WTC11 (cell line): ENCODE results near the gene PHB1. TPM values are rescaled to one million over a fixed set of nuclear protein-coding genes. Genes with fewer than 3 reads are reported as not detected.

Source experiments
- ATAC-seq: fragments of 200-7000 bp; cut with Tn5 transposase; 2 replicates; pipeline ENCODE4 v1.10.0; 2021; ENCODE audit warnings: mild to moderate bottlenecking, moderate library complexity
- CTCF ChIA-PET: fragments of 300-600 bp; sonication (Branson Sonifier 250); formaldehyde crosslinking; loops from one replicate; lab custom pipeline; 2021; ENCODE audit warnings: antibody characterized with exemption; lab: Charles Lee
- POLR2A ChIA-PET: fragments of 350-600 bp; sonication (Branson Sonifier 250); formaldehyde crosslinking; loops from one replicate; lab custom pipeline; 2021; ENCODE audit warnings: antibody characterized with exemption; lab: Charles Lee
- DNase-seq: peaks from one replicate; pipeline ENCODE4 v3.0.0; 2021; ENCODE audit warnings: low spot score
- H3K27ac Mint-ChIP-seq: 2 replicates; pipeline ENCODE4 v1.8.0; 2021; ENCODE audit warnings: mixed read lengths
- H3K27me3 Mint-ChIP-seq: 2 replicates; pipeline ENCODE4 v1.8.0; 2021; ENCODE audit warnings: low read depth, mild to moderate bottlenecking, moderate library complexity, mixed read lengths
- H3K36me3 Mint-ChIP-seq: 2 replicates; pipeline ENCODE4 v1.8.0; 2021; ENCODE audit warnings: mixed read lengths
- H3K4me1 Mint-ChIP-seq: 2 replicates; pipeline ENCODE4 v1.8.0; 2022; ENCODE audit warnings: mixed read lengths
- H3K4me3 Mint-ChIP-seq: 2 replicates; pipeline ENCODE4 v1.8.0; 2021; ENCODE audit warnings: mild to moderate bottlenecking, moderate library complexity, mixed read lengths
- H3K9me3 Mint-ChIP-seq: 2 replicates; pipeline ENCODE4 v1.8.0; 2021; ENCODE audit warnings: mixed read lengths
- ATF1 ChIP-seq: sonication (generic); formaldehyde crosslinking; IDR thresholded peaks from 2 replicates; pipeline ENCODE4 v1.8.1; 2023; ENCODE audit warnings: mild to moderate bottlenecking, moderate library complexity, missing genetic modification reagents
- EMX1 ChIP-seq: fragments of 250-450 bp; sonication (Bioruptor Pico); IDR thresholded peaks from 2 replicates; pipeline ENCODE4 v1.8.0; 2021; ENCODE audit warnings: mild to moderate bottlenecking
- ETV6 ChIP-seq: sonication (generic); formaldehyde crosslinking; IDR thresholded peaks from 2 replicates; pipeline ENCODE4 v1.8.1; 2022; ENCODE audit warnings: mild to moderate bottlenecking, missing genetic modification reagents
- MXD4 ChIP-seq: fragments of 250-450 bp; sonication (Bioruptor Pico); IDR thresholded peaks from 2 replicates; pipeline ENCODE4 v1.8.0; 2021; ENCODE audit warnings: mild to moderate bottlenecking, moderate library complexity, borderline replicate concordance
- PRRX2 ChIP-seq: fragments of 250-450 bp; sonication (Bioruptor Pico); IDR thresholded peaks from 2 replicates; pipeline ENCODE4 v1.8.0; 2021; ENCODE audit warnings: mild to moderate bottlenecking
- RELA ChIP-seq: sonication (generic); formaldehyde crosslinking; IDR thresholded peaks from 2 replicates; pipeline ENCODE4 v1.8.1; 2022; ENCODE audit warnings: missing genetic modification reagents, mild to moderate bottlenecking, borderline replicate concordance
- SMAD3 ChIP-seq: sonication (generic); formaldehyde crosslinking; IDR thresholded peaks from 2 replicates; pipeline ENCODE4 v1.8.0; 2022; ENCODE audit warnings: missing genetic modification reagents, mild to moderate bottlenecking, borderline replicate concordance
- SMAD4 ChIP-seq: sonication (generic); formaldehyde crosslinking; IDR thresholded peaks from 2 replicates; pipeline ENCODE4 v1.8.0; 2022; ENCODE audit warnings: mild to moderate bottlenecking, missing genetic modification reagents
- TEAD4 ChIP-seq: sonication (generic); formaldehyde crosslinking; IDR thresholded peaks from 2 replicates; pipeline ENCODE4 v1.8.0; 2022; ENCODE audit warnings: mild to moderate bottlenecking, missing genetic modification reagents
- ZBTB21 ChIP-seq: sonication (generic); formaldehyde crosslinking; IDR thresholded peaks from 2 replicates; pipeline ENCODE4 v1.8.1; 2023; ENCODE audit warnings: mild to moderate bottlenecking, missing genetic modification reagents, borderline replicate concordance
- ZNF121 ChIP-seq: sonication (generic); formaldehyde crosslinking; IDR thresholded peaks from 2 replicates; pipeline ENCODE4 v1.8.0; 2023; ENCODE audit warnings: missing genetic modification reagents
- ZNF138 ChIP-seq: sonication (generic); formaldehyde crosslinking; conservative IDR thresholded peaks from 2 replicates; pipeline ENCODE4 v1.8.1; 2022; ENCODE audit warnings: mild to moderate bottlenecking, moderate library complexity, missing genetic modification reagents
- ZNF423 ChIP-seq: fragments of 250-450 bp; sonication (Bioruptor Pico); IDR thresholded peaks from 2 replicates; pipeline ENCODE4 v2.1.2; 2022; ENCODE audit warnings: mild to moderate bottlenecking, moderate library complexity
- total RNA-seq: library from RNA; stranded (reverse); gene quantifications from 3 replicates; pipeline ENCODE4 v1.2.3, GENCODE V29; 2021
- TF ChIP-seq, protein P1 (sequence below): sonication (generic); formaldehyde crosslinking; IDR thresholded peaks from 2 replicates; pipeline ENCODE4 v1.8.0; 2023; ENCODE audit warnings: missing genetic modification reagents, mild to moderate bottlenecking, borderline replicate concordance
- TF ChIP-seq, protein P2 (sequence below): sonication (generic); formaldehyde crosslinking; IDR thresholded peaks from 2 replicates; pipeline ENCODE4 v1.8.1; 2023; ENCODE audit warnings: mild to moderate bottlenecking, missing genetic modification reagents, moderate library complexity
- TF ChIP-seq, protein P3 (sequence below): fragments of 250-450 bp; sonication (Bioruptor Pico); IDR thresholded peaks from 2 replicates; pipeline ENCODE4 v1.9.0; 2021; ENCODE audit warnings: moderate library complexity, mild to moderate bottlenecking, inconsistent platforms, borderline replicate concordance
- TF ChIP-seq, protein P4 (sequence below): fragments of 200-600 bp; IDR thresholded peaks from 2 replicates; pipeline ENCODE4 v1.8.0; 2022; ENCODE audit warnings: antibody characterized with exemption
- TF ChIP-seq, protein P5 (sequence below): sonication (generic); formaldehyde crosslinking; IDR thresholded peaks from 2 replicates; pipeline ENCODE4 v1.8.1; 2023; ENCODE audit warnings: mild to moderate bottlenecking, missing genetic modification reagents

Gene PHB1
- total RNA-seq, 1 experiment from 2014 or later = 375 TPM

DNA sequence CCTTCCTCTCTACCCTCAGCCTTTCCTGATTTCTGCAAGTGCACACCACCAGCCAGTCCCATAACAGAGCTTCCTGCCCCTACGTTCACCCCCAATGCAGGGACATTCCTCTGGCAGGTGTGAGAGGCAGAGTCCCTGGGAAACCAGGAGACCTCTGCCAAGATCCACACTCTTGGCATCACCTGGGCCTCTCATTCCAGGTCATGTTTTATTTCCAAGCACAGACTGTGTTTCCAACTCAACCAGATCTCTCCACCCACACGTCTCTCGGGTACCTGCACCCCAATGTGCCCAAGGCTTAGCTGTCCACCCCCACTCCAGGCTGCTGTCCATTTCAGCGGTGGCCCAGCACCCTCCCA lies 21.0 kb upstream of the PHB1 start (continued):
- TF ChIP-seq, protein P1, sequence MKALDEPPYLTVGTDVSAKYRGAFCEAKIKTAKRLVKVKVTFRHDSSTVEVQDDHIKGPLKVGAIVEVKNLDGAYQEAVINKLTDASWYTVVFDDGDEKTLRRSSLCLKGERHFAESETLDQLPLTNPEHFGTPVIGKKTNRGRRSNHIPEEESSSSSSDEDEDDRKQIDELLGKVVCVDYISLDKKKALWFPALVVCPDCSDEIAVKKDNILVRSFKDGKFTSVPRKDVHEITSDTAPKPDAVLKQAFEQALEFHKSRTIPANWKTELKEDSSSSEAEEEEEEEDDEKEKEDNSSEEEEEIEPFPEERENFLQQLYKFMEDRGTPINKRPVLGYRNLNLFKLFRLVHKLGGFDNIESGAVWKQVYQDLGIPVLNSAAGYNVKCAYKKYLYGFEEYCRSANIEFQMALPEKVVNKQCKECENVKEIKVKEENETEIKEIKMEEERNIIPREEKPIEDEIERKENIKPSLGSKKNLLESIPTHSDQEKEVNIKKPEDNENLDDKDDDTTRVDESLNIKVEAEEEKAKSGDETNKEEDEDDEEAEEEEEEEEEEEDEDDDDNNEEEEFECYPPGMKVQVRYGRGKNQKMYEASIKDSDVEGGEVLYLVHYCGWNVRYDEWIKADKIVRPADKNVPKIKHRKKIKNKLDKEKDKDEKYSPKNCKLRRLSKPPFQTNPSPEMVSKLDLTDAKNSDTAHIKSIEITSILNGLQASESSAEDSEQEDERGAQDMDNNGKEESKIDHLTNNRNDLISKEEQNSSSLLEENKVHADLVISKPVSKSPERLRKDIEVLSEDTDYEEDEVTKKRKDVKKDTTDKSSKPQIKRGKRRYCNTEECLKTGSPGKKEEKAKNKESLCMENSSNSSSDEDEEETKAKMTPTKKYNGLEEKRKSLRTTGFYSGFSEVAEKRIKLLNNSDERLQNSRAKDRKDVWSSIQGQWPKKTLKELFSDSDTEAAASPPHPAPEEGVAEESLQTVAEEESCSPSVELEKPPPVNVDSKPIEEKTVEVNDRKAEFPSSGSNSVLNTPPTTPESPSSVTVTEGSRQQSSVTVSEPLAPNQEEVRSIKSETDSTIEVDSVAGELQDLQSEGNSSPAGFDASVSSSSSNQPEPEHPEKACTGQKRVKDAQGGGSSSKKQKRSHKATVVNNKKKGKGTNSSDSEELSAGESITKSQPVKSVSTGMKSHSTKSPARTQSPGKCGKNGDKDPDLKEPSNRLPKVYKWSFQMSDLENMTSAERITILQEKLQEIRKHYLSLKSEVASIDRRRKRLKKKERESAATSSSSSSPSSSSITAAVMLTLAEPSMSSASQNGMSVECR (CRISPR knock-in tag) = no peak
- TF ChIP-seq, protein P2, sequence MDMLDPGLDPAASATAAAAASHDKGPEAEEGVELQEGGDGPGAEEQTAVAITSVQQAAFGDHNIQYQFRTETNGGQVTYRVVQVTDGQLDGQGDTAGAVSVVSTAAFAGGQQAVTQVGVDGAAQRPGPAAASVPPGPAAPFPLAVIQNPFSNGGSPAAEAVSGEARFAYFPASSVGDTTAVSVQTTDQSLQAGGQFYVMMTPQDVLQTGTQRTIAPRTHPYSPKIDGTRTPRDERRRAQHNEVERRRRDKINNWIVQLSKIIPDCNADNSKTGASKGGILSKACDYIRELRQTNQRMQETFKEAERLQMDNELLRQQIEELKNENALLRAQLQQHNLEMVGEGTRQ (CRISPR knock-in tag) = no peak
- TF ChIP-seq, protein P3, sequence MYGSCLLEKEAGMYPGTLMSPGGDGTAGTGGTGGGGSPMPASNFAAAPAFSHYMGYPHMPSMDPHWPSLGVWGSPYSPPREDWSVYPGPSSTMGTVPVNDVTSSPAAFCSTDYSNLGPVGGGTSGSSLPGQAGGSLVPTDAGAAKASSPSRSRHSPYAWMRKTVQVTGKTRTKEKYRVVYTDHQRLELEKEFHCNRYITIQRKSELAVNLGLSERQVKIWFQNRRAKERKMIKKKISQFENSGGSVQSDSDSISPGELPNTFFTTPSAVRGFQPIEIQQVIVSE (CRISPR knock-in tag) = no peak
- TF ChIP-seq EMX1 (no peak), ATF1 (CRISPR knock-in tag) (no peak)

DNA sequence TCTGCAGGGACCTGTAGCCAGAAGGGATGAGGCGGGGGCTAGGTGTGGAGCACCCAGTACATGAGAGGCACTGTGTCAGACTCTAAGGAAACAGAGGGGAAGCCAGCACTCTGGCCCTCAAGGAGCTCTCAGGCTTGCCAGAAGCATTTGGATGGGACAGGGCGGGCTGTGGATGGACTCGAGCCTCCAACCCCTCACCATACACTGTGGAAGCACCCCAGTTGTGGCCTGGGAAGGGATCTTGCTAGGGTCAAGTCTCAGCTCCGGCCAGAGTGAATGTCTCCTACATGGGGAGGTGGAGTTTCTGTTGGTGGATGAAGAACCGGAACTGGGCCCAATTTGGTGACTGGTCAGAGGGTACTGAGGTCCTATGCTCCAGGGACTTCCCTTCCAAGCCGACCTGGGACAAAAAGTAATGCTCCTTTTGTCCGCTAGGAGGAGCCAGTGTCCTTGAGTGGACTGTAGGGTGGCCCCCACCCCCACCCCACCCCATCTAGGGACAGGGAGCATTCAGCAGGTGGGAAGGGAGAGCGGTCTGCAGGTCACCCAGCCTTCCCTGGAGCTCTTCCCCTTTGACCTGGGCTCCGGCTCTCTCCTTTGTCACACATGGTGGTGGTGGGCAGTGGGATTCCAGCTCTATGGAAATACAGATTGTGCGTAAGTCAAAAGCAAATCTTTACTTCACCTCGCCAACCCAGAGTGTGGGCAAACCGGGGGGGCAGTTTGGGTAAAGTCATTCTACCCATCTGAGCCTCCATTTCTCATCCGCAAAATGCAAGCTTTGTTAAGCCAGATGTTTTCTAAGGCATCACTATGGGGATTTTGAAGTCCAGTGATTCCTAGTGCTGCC lies 20.4 kb upstream of the PHB1 start:
- ATAC-seq (peak; percentile 70), DNase-seq (peak; percentile 87)
- H3K27me3 Mint-ChIP-seq = peaks cover 21% of the 10 kb centered on the region
- no peak for TF ChIP-seq SMAD4
- TF ChIP-seq, protein P4, sequence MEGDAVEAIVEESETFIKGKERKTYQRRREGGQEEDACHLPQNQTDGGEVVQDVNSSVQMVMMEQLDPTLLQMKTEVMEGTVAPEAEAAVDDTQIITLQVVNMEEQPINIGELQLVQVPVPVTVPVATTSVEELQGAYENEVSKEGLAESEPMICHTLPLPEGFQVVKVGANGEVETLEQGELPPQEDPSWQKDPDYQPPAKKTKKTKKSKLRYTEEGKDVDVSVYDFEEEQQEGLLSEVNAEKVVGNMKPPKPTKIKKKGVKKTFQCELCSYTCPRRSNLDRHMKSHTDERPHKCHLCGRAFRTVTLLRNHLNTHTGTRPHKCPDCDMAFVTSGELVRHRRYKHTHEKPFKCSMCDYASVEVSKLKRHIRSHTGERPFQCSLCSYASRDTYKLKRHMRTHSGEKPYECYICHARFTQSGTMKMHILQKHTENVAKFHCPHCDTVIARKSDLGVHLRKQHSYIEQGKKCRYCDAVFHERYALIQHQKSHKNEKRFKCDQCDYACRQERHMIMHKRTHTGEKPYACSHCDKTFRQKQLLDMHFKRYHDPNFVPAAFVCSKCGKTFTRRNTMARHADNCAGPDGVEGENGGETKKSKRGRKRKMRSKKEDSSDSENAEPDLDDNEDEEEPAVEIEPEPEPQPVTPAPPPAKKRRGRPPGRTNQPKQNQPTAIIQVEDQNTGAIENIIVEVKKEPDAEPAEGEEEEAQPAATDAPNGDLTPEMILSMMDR = peak; percentile 96
- peaks cover 26% of the 10 kb centered on the region for H3K4me1 Mint-ChIP-seq
- no peaks in the 10 kb centered on the region for H3K36me3 Mint-ChIP-seq
- H3K4me3 Mint-ChIP-seq = no peak overlapping the region
- ChIA-PET CTCF (interaction anchor here (0.5 to 7.5 kb wide), 29 partner anchors 9 to 526 kb away, joined by 3 to 106 read pairs (median 7); partner anchors contain the start of genes NGFR, PHB1 and UBE2Z), POLR2A (interaction anchor here (0.6 kb wide), 1 partner anchor 14 kb away, joined by 4 read pairs; no protein-coding TSS in a partner anchor)
- H3K9me3 Mint-ChIP-seq = peaks cover 4% of the 10 kb centered on the region; the same call in 1 of the 2 replicates
- no peak overlapping the region for H3K27ac Mint-ChIP-seq

DNA sequence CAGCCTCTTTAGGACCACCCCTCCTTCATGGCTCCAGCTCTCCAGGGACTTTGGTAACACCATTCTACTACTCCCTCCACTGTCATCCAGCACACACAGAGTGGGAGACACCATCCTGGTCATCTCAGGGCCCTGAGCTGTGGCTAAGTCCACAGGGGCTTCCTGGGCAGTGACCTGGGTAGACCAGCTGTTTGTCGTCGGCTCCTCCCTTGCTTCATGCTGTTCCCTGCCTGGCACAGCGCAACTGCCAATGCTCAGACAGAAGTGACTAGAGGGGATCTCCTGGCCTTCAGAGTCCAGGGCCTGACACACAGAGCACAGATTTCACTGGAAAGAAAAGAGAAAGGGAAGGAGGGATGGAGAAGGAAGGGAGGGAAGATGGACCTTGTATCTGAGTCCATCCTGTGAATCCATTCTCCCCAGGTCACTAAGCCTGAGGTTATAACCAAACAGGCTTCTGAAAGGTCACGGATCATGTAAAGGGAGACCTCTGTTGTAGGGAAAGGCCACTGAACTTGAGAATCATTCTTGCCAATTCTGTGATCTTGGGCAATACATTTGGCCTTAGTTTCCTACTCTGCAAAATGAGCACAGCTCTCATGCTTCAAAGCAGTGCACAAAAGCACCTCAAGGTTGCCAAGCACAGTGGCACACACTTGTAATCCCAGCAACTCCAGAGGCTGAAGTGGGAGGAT lies 18.5 kb upstream of the PHB1 start:
- POLR2A ChIA-PET = interaction anchor here (0.6 kb wide), 1 partner anchor 115 kb away, joined by 4 read pairs; no protein-coding TSS in a partner anchor
- ATAC-seq (no peak), DNase-seq (no peak)
- no peak overlapping the region for H3K4me3 Mint-ChIP-seq
- CTCF ChIA-PET = interaction anchor here (0.5 to 7.5 kb wide), 5 partner anchors 22 to 123 kb away, joined by 3 to 106 read pairs (median 18); partner anchors contain the start of gene NGFR
- H3K36me3 Mint-ChIP-seq = no peaks in the 10 kb centered on the region
- peaks cover 4% of the 10 kb centered on the region; the same call in 1 of the 2 replicates for H3K9me3 Mint-ChIP-seq
- no peak overlapping the region for H3K27ac Mint-ChIP-seq
- peaks cover 12% of the 10 kb centered on the region for H3K4me1 Mint-ChIP-seq
- peaks cover 11% of the 10 kb centered on the region for H3K27me3 Mint-ChIP-seq
- TF ChIP-seq MXD4 = no peak
- no peak for TF ChIP-seq TEAD4 (CRISPR knock-in tag)
- TF ChIP-seq ZNF121 (CRISPR knock-in tag) = no peak
- TF ChIP-seq PRRX2 = no peak
- no peak for TF ChIP-seq SMAD3
- TF ChIP-seq, protein P4 = no peak
- TF ChIP-seq, protein P5, sequence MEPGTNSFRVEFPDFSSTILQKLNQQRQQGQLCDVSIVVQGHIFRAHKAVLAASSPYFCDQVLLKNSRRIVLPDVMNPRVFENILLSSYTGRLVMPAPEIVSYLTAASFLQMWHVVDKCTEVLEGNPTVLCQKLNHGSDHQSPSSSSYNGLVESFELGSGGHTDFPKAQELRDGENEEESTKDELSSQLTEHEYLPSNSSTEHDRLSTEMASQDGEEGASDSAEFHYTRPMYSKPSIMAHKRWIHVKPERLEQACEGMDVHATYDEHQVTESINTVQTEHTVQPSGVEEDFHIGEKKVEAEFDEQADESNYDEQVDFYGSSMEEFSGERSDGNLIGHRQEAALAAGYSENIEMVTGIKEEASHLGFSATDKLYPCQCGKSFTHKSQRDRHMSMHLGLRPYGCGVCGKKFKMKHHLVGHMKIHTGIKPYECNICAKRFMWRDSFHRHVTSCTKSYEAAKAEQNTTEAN (CRISPR knock-in tag) = no peak
- no peak for TF ChIP-seq ETV6 (CRISPR knock-in tag)
- TF ChIP-seq ZBTB21 (CRISPR knock-in tag) = no peak
- TF ChIP-seq ZNF138 (CRISPR knock-in tag) = no peak
- no peak for TF ChIP-seq ZNF423
- TF ChIP-seq ATF1 (CRISPR knock-in tag) = no peak
- TF ChIP-seq RELA (CRISPR knock-in tag) = no peak
